Caco-2 (cell line): Measurements from ENCODE around the gene ANGPTL3. TPM values are rescaled to one million over a fixed set of nuclear protein-coding genes. Genes with fewer than 3 reads are reported as not detected.

Source experiments
- BruUV-seq: library from RNA; stranded (reverse); fragments of 400-500 nt; replicated peaks from 2 replicates; lab custom pipeline; 2021; lab: Mats Ljungman, UMichigan
- CTCF ChIA-PET: fragments of 300-600 bp; sonication (Branson Sonifier 250); formaldehyde crosslinking; loops from one replicate; lab custom pipeline; 2022; ENCODE audit warnings: antibody characterized with exemption; lab: Charles Lee
- POLR2A ChIA-PET: fragments of 300-600 bp; sonication (Branson Sonifier 250); formaldehyde crosslinking; loops from one replicate; lab custom pipeline; 2022; ENCODE audit warnings: antibody characterized with exemption; lab: Charles Lee
- DNase-seq, 2 experiments: peaks; one replicate each; pipeline versions ENCODE4 v3.0.0 to v3.0.0-alpha.2; 2020 to 2022
- H3K27me3 ChIP-seq: replicated peaks from 2 replicates; pipeline ENCODE4 v1.6.0; 2011; ENCODE audit warnings: low read length; ENCODE audit not compliant: control insufficient read depth, insufficient read depth
- H3K36me3 ChIP-seq: 2 replicates; pipeline ENCODE4 v1.5.1; 2011; ENCODE audit warnings: low read length; ENCODE audit not compliant: control insufficient read depth, insufficient read depth
- H3K4me1 ChIP-seq: fragments of 250-450 bp; sonication (Bioruptor Pico); 2 replicates; pipeline ENCODE4 v1.5.1; 2020; ENCODE audit warnings: mild to moderate bottlenecking
- H3K4me3 ChIP-seq: 2 replicates; pipeline ENCODE4 v1.5.1; 2011; ENCODE audit warnings: low read depth, mild to moderate bottlenecking, control low read depth, low read length
- H3K9me3 ChIP-seq: fragments of 250-450 bp; sonication (Bioruptor Pico); 2 replicates; pipeline ENCODE4 v1.5.1; 2020; ENCODE audit warnings: mild to moderate bottlenecking, moderate library complexity
- H3K27ac Mint-ChIP-seq: one replicate; pipeline ENCODE4 v1.8.0; 2022; ENCODE audit warnings: mixed read lengths; ENCODE audit not compliant: unreplicated experiment
- H3K27me3 Mint-ChIP-seq: one replicate; pipeline ENCODE4 v1.8.0; 2022; ENCODE audit warnings: mixed read lengths; ENCODE audit not compliant: insufficient read depth, unreplicated experiment
- H3K36me3 Mint-ChIP-seq: one replicate; pipeline ENCODE4 v1.8.0; 2022; ENCODE audit warnings: mild to moderate bottlenecking, mixed read lengths; ENCODE audit not compliant: insufficient read depth, unreplicated experiment
- H3K4me1 Mint-ChIP-seq: one replicate; pipeline ENCODE4 v1.8.0; 2022; ENCODE audit warnings: low read depth, mixed read lengths; ENCODE audit not compliant: unreplicated experiment
- H3K4me3 Mint-ChIP-seq: one replicate; pipeline ENCODE4 v1.8.0; 2022; ENCODE audit warnings: mild to moderate bottlenecking, moderate library complexity, mixed read lengths; ENCODE audit not compliant: unreplicated experiment
- H3K9me3 Mint-ChIP-seq: one replicate; pipeline ENCODE4 v1.8.0; 2022; ENCODE audit warnings: mixed read lengths; ENCODE audit not compliant: unreplicated experiment
- intact Hi-C: fragments of 100-400 bp; cut with micrococcal nuclease; formaldehyde crosslinking; loops from one replicate; pipeline ENCODE4 v1.10.0; 2022; ENCODE audit not compliant: unreplicated experiment
- total RNA-seq: library from RNA; stranded (reverse); gene quantifications from 2 replicates; pipeline ENCODE4 v1.2.3, GENCODE V29; 2022
- TF ChIP-seq, protein P1 (sequence below), 2 experiments: fragments of 200-600 bp in 1 of 2; IDR thresholded peaks; 1 replicate in 1 of 2; 2 replicates in 1 of 2; pipeline versions ENCODE4 v1.5.1 to v1.8.0; 2011 to 2022; ENCODE audit warnings: antibody characterized with exemption in 1 of 2, control low read depth in 1 of 2, inconsistent platforms in 1 of 2, low read depth in 1 of 2, low read length in 1 of 2, mild to moderate bottlenecking in 1 of 2, moderate library complexity in 1 of 2; ENCODE audit not compliant: insufficient read depth in 1 of 2, severe bottlenecking in 1 of 2, unreplicated experiment in 1 of 2

The ANGPTL3 gene
- total RNA-seq, 1 experiment from 2014 or later: 0.86 TPM

DNA sequence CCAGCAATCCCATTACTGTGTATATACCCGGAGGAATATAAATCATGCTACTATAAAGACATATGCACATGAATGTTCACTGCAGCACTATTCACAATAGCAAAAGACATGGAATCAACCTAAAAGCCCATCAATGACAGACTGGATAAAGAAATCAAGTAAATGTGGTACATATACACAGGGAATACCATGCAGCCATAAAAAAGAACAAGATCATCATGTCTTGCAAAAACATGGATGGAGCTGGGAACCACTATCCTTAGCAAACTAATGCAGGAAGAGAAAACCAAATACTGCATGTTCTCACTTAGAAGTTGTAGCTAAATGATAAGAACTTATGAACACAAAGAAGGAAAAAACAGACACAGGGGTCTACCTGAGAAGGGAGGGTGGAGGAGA is 6.4 kb upstream of the ANGPTL3 start:
- DNase-seq: no peak
- intact Hi-C loops: no loop called here
- Mint-ChIP-seq H3K9me3 (no peaks in the 10 kb centered on the region), H3K4me1 (no peaks in the 10 kb centered on the region), H3K27ac (no peak overlapping the region), H3K4me3 (no peak overlapping the region), H3K36me3 (no peaks in the 10 kb centered on the region), H3K27me3 (no peaks in the 10 kb centered on the region)
- ChIA-PET POLR2A (no interaction called here), CTCF (no interaction called here)
- Histone ChIP-seq H3K36me3 (no peaks in the 10 kb centered on the region), H3K4me1 (peaks cover 13% of the 10 kb centered on the region), H3K4me3 (no peak overlapping the region), H3K9me3 (no peaks in the 10 kb centered on the region), H3K27me3 (no peaks in the 10 kb centered on the region)
- TF ChIP-seq, protein P1, sequence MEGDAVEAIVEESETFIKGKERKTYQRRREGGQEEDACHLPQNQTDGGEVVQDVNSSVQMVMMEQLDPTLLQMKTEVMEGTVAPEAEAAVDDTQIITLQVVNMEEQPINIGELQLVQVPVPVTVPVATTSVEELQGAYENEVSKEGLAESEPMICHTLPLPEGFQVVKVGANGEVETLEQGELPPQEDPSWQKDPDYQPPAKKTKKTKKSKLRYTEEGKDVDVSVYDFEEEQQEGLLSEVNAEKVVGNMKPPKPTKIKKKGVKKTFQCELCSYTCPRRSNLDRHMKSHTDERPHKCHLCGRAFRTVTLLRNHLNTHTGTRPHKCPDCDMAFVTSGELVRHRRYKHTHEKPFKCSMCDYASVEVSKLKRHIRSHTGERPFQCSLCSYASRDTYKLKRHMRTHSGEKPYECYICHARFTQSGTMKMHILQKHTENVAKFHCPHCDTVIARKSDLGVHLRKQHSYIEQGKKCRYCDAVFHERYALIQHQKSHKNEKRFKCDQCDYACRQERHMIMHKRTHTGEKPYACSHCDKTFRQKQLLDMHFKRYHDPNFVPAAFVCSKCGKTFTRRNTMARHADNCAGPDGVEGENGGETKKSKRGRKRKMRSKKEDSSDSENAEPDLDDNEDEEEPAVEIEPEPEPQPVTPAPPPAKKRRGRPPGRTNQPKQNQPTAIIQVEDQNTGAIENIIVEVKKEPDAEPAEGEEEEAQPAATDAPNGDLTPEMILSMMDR (IDR thresholded peaks at IDR 0.05; ENCODE audit: insufficient read depth in 1 of 2, low read depth in 1 of 2, low read length in 1 of 2, severe bottlenecking in 1 of 2, unreplicated experiment in 1 of 2): no peak
- no TSS peak for BruUV-seq

DNA sequence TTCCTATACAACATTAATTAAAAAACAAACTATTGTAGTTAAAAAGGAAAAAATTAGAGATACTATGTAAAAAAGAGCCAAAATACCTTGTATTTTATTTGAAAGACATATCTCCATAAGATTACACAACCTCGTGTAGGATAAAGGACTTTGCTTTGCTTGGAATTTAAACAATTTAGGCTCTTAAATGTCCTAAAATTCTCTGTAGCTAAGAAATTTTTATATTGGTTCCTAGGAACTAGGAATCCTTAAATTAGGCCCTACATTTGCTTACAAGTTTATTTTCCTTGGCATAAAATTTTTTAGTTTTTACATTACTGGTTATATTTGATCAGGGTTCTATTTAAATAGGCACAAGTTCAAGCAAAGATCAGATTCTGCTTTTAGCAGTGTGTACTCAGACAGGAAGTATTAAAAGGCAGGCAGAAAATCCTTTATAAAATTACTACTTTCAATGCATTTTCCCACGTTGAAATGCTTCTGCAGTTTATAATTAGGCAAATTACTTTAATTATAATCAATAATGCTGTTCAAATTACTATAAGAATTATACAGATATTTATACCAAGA is 3.4 kb upstream of the ANGPTL3 start:
- Mint-ChIP-seq H3K27me3 (no peaks in the 10 kb centered on the region), H3K4me1 (no peaks in the 10 kb centered on the region), H3K27ac (no peak overlapping the region), H3K4me3 (no peak overlapping the region), H3K9me3 (no peaks in the 10 kb centered on the region), H3K36me3 (no peaks in the 10 kb centered on the region)
- DNase-seq: no peak
- Histone ChIP-seq H3K36me3 (no peaks in the 10 kb centered on the region), H3K9me3 (no peaks in the 10 kb centered on the region), H3K4me1 (peaks cover 23% of the 10 kb centered on the region), H3K27me3 (no peaks in the 10 kb centered on the region), H3K4me3 (no peak overlapping the region)
- CTCF ChIA-PET: no interaction called here
- BruUV-seq: no TSS peak
- intact Hi-C loops: no loop called here
- POLR2A ChIA-PET: no interaction called here
- TF ChIP-seq, protein P1 (IDR thresholded peaks at IDR 0.05; ENCODE audit: insufficient read depth in 1 of 2, low read depth in 1 of 2, low read length in 1 of 2, severe bottlenecking in 1 of 2, unreplicated experiment in 1 of 2): no peak

DNA sequence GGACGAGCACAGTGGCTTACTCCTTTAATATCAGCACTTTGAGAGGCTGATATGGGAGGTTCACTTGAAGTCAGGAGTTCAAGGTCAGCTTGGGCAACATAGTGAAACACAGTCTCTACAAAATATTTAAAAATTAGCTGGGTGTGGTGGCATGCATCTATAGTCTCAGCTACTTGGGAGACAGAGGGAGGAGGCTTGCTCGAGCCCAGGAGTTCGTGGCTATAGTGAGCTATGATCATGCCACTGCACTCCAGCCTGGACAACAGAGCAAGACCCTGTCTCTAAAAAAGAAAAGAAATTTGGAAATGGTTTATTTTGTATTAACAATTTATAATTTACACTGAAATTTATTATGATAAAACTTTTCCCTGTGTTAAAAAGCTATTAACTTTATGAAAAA is 1.7 kb upstream of the ANGPTL3 start:
- no peak overlapping the region for H3K27ac Mint-ChIP-seq
- no TSS peak for BruUV-seq
- H3K36me3 Mint-ChIP-seq: no peaks in the 10 kb centered on the region
- no peak overlapping the region for H3K4me3 Mint-ChIP-seq
- ChIA-PET POLR2A (no interaction called here), CTCF (no interaction called here)
- no peaks in the 10 kb centered on the region for H3K27me3 Mint-ChIP-seq
- no peaks in the 10 kb centered on the region for H3K4me1 Mint-ChIP-seq
- Histone ChIP-seq H3K9me3 (no peaks in the 10 kb centered on the region), H3K36me3 (no peaks in the 10 kb centered on the region), H3K27me3 (no peaks in the 10 kb centered on the region), H3K4me3 (no peak overlapping the region), H3K4me1 (peaks cover 23% of the 10 kb centered on the region)
- intact Hi-C loops: no loop called here
- no peaks in the 10 kb centered on the region for H3K9me3 Mint-ChIP-seq
- TF ChIP-seq, protein P1 (IDR thresholded peaks at IDR 0.05; ENCODE audit: insufficient read depth in 1 of 2, low read depth in 1 of 2, low read length in 1 of 2, severe bottlenecking in 1 of 2, unreplicated experiment in 1 of 2): no peak
- no peak for DNase-seq
